ENCODE data around the gene C14orf119.

C14orf119 gene, protein sequence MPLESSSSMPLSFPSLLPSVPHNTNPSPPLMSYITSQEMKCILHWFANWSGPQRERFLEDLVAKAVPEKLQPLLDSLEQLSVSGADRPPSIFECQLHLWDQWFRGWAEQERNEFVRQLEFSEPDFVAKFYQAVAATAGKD

DNA sequence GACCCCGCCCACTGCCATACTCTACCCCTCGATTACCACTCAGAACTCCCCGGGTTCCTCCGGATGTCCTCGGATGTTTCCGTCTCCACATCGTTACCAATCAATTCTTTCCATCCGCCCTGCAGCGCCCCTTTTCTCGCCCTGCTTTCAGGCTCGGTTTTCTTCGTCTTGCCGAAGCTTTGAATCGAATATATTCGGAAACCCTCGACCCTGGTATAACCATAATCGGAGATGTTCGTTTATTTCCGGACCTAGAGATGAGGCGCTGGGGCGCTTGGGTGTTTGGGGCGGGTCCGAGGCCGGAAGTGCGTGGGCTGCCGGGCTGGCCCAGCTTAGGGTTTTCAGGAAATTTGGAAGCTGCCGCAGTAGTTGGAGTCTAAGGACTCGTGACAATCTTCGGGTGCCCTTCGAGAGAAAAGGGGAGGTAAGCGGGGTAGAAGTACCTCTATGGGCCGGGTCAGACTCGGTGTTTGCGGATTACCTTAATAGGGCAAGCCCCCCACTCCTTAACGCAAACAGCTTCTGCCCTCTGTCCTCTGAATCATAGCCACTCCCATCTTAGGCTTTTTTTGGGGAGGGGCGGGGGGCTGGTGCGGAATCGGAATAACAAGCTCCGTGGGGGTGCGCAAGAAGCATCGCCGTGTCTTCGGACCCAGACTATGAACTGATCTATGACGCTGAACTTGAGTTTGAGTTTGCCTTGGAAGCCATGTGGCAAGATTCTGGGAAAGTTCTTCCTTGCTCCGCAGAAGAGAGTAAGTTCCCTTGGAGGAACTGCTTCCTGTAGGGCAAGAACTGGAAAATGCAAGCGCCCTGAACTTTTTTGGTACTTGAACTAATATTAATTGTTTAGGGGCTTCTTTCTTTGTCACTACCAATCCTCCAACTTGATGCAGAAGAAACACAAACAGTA, at the start of gene C14orf119:
Gene C14orf119 (plus strand): TSS at position 310 of the 913 bp plus-strand sequence. CDS start 2,154 bp downstream, outside the sequence.
- DNase-seq (ENCODE audit: low read depth in 1 of 2, low spot score in 1 of 2), result peak; percentile 98 to 99

DNA sequence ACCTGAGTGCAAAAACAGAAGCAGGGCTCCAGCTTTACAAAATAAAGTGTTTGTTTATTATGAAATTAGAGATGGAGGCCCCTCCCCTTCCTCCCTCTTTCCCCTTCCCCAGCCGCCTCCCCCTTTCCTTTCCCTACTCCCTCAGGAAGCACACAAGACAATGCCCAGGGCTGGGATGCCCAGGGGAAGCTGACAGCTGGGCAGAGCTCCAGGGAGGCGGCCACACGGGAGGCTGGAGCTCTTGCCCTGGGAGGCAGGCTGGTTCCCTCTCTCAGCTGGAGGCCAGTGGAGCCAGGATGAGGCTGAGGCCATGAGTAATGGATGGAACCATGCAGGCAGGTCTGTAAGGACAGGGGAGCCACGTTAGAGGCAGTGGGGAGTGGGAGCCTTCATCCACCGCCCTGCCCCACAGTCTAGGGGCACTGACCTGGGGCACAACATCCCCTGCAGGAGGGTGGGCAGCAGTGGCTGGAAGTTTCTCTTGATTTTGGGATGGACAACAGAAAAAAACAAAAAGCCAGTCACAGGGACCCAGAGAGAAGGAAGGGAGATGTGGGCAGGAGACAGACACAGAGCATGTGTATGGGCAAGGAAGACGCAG, 48.2 kb upstream of the C14orf119 start:
- no peak for DNase-seq (ENCODE audit: low read depth in 1 of 2, low spot score in 1 of 2)

DNA sequence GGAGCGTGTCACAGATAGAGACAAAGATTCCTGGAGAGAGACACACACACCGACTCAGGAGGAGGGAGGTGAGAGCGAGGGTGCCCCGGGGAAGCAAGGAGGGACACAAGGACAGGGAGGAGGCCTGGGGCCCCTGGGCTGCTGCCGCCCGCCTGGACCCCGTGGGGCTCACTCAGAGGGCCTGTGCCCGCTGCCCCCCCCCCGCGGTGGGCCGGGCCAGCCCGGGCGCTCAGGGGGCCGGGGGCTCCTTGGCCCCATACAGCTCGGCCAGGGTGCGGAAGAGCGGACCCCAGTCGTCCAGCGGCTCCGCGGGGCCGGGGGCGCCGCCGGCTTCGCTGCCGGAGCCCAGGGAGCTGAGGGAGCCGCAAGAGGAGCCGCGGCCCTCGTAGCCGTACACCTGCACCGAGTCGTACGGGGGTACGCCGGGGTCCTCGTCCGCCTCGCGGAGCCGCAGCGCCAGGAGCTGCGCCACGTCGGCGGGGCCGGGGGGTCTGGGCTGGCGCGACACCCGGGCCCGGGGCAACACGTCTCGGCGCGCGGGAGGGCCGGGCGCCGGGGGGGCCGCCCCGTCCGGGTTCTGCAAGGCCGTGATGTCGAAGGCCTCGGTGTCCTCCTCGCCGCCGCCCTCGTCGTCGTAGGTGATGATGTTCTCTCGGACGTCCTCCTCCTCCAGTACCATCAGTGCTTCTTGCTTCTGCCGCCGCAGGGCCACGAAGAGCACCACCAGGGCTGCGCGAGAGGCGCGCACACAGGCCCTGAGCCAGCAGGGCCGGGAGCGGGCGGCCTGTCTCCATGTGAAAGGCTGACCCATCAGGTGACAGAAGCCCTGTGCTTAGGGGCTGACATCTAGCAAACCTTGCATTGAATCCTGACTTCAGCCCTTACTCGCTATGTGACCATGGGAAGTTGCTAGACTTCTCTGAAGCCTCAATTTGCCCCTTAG, 47.3 kb upstream of the C14orf119 start:
- no peak for DNase-seq (ENCODE audit: low read depth in 1 of 2, low spot score in 1 of 2)

DNA sequence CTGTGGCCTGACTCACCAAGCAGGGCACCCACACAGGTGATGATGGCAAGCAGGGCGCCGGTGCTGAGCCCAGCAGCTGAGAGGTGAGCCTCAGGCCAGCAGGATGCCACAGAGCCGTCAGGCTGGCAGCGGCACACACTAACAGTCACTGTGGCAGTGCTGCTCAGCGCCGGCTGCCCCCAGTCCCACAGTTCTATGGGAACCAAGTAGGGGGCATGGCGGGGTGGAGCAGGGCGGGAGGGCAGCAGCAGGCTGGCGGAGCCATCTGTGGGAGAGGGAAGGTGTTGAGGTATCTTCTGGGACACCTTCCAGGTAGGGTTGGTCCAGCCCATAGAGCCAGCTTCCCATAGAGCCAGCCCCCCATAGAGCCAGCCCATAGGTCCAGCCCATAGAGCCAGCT, 46.3 kb upstream of the C14orf119 start:
- no peak for DNase-seq (ENCODE audit: low read depth in 1 of 2, low spot score in 1 of 2)

DNA sequence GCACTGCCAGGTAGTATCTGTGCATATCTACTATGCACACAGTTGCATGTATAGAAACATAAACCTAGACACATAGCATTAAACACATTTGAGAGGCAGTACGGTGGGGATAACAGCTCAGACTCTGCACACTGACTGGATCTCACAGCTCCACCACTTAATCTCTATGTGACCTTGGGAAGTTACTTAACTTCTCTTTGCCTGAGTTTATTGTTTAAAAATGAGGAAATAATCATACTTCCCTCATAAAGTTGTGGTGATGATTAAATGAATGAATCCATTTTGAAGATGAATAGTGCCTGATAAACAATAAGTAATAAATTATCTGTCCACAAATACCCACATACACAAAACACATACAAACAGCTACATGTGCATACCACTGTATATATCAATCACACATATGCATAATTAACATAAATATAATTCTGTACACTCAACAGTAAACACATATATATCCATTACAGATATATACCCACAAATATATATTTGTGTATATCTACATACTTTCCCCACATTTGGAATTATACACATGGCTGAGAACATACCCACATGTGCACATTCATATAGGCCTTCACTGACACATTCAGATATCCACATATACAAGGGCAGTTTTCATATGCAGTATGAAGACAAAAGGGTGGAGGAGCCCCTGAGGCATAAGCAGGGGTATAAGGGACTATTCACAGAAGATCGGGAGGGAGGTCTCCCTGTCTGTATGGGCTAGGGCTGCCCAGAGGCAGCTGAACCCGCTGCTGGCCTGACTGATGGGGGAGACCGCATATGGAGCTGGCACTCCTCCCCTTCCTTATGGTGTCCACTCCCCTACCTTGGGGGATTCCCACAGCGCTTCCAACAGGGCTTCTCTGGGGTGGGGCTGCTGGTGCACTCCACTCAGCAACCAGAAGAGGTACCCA, 43.9 kb upstream of the C14orf119 start:
- DNase-seq (ENCODE audit: low read depth in 1 of 2, low spot score in 1 of 2), result no peak

DNA sequence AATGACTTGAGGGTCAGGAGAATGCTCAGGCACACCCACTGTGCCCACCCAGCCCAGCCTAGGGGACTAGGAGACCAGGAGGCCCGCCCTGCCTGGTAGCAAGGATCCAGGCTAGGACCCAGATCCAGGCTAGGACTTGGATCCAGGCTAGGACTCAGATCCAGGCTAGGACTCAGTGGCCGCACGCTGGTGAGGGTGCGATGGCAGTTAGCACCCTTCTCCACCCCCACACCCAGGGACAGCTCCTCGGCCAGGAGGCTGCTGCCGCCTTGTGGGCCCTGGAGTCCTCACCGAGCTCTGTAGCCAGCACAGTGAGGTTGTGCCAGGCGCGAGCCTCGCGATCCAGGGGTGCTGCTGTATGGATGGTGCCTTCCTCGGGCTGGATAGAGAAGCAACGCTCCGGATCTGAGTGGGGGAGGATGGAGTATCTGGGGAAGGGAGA, 43.1 kb upstream of the C14orf119 start:
- DNase-seq (ENCODE audit: low read depth in 1 of 2, low spot score in 1 of 2), result no peak

DNA sequence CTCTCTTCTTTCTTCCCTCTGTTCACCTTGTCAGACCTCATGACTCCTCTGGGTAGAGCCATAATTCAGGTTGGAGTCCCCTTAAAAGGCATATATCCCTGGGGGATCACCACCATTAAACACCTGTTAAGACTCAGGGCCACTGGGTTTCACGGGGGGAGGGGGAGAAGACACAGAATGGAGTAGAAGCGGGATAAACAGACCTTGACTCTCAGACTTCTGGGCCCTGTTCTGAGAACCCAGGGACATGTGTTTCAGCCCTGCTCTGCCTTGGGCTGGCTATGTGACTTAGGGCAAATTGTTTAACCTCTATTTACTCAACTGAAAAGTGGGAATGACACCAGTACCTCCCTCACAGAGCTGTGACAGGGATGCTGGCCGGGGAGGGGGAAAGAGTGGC, 42.6 kb upstream of the C14orf119 start:
- DNase-seq (ENCODE audit: low read depth in 1 of 2, low spot score in 1 of 2), result no peak

DNA sequence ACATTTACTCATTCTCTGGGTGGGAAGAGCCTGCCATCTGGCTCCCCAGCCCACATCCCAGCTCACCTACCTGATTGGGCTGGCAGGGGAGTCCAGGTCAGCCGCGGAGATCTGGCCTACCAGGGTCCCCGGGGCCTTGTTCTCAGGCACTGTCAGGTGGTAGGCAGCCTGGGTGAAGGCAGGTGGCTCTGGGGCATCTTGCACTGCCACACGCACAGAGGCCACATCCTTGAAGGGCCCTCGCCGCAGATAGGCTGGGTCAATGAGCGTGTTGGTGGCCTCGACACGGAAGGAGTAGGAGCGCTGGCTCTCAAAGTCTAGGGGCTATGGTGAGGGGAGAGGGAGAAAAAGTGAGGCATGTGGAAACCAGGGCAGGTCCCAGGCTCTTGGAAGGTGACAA, 41.9 kb upstream of the C14orf119 start:
- DNase-seq (ENCODE audit: low read depth in 1 of 2, low spot score in 1 of 2), result no peak

DNA sequence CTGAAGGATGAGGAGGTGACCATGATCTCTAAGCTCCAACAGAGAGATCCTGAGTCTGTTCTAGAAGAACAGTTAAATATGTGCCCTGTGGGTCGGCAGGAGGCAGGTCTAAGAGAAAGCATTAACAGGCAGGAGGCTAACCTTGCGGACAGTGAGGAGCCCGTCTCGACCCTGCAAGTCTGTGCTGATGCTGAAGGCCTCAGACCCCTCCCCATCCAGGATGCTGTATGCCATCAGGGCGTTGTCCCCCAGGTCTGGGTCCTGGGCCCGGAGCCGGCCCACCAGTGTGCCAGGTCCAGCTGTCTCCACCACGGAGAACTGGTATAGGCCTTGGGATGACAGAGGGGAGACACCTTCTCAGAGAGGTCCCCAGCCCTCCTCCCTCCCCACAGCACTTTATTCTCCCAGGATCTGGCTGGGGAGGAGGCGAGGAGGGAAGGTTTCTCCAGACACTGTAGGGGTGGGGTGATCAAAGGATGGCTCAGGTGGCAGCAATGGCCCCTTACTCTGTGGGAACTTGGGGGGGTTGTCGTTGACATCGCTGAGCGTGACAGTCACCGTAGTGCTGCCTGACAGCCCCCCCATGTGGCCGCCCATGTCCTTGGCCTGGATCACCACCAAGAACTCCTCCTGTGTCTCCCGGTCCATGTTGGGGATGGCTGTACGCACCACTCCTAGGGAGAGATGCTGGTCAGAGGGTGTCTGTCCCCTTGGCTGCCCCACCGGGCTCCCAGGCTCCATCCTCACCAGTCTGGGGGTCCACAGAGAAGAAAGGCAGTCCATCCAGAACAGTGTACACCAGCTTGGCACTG, 41.1 kb upstream of the C14orf119 start:
- no peak for DNase-seq (ENCODE audit: low read depth in 1 of 2, low spot score in 1 of 2)

DNA sequence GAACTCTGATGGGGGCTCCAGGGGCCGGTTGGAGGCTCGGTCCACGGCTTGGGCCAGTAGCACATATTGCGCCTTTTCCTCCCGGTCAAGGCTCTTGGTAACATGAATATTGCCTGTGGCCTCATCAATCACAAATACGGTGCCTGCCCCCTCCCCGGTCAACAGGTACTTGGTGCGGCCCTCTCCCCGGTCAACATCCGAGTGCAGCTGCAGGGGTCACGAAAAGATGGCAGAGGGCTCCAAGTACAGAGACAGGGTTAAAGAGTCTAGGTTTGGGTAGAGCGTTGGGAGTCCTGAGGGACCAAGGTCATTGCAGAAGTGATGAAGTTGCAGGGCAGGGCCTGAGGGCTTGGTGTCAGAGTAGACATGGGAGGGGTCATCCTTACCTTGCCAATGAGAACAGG, 40.2 kb upstream of the C14orf119 start:
- no peak for DNase-seq (ENCODE audit: low read depth in 1 of 2, low spot score in 1 of 2)

DNA sequence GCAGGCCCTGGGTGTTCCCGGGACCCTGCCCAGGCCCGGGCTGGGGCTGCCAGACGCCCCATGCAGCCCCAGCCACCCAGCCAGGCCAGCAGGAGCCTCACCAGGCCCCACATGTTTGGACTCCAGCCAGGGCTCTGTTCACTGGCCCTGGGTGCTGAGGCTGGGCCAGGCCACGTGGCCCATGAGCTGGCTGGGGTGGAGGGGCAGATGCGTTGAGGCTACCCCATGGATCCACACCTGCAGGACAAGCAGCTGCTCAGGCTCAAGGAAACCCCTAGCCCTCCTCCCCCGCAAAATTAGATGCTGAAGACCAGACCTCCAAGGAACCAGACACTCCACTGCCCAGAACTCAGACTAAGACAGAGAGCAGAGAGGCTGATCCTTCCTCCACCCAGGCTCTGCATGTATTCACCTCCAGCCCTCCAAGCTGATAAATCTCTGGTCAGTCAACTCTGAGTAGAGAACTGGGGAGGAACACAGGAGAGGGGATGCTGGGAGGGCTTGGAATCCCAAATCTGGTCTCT, 39.6 kb upstream of the C14orf119 start:
- DNase-seq (ENCODE audit: low read depth in 1 of 2, low spot score in 1 of 2), result no peak

DNA sequence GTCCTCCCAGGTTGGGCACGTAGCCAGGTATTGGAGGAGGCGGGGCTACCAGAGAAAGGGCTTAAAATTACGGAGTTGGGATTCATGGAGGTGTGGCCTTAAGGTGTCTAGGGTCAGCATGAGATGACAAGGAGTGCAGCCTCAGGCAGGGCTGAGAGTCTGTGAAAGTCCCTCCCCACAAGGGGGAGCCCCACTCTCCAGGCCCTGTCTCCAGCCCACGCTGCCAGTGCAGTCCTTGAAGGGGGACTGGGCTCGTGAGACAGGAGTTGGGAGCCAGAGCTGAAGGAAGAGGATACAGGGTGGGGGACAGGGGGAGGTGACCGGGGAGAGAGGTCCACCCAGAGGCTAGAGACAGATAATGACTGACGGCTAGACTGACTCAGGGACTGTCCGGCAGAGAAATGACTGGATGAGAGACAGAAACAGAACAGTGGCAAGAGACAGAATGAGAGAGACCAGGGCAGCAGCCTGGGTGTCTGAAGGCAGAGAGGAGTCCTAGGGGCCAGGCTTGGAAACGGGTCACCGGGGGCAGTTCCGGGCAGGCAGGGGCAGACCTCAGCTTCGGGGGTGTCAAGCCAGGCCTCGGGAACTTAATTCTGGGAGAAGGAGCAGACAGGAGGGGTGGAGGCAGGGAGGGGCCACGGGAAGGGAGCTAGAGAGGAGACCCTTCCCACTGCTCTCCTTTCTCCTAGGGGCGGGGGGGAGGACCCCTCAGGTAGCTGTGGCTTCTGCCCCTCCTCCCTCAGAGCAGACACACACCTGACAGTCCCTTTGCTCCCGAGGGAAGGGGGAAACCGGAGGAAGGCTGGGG, 39.0 kb upstream of the C14orf119 start:
- DNase-seq (ENCODE audit: low read depth in 1 of 2, low spot score in 1 of 2), result peak; percentile 42 to 51

DNA sequence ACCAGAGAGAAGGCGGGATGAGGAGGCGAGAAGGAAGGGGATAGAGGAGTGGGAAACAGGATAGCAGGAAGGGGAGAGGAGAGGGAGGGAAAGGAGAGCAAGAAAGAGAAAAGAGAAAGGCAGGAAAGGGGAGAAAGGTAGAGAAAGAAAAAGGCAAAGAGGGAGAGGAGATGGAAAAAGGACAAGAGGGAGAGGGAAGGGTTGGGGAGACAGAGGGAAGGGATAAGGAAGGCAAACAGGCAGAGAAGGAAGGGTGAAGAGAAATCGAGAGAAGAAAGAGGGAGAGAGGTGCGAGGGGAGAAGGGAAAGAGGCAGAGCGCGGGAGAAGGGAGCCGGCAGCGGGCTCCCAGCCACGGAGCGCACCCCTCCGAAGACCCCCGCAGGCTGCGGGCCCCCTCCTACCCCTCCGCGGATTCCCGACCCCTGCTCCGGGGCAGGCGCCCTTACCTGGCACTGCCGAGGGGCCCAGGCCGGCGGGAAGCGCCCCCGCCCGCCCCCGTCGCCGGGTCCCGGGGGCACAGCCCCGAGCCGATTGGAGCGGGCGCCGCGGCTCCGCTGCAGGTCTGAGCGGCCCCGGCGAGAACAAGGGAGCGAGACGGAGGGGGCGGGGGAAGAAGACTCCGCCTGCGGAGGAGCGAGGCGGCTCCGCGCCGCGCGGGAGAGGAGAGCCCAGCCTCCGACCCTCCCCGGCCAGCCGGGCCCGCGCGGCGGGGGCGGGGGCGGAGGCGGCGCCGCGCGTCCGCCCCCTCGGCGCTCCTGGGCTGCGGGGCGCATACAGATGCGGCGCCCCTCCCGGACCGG, 38.1 kb upstream of the C14orf119 start, which contains the start of gene CDH24:
Gene CDH24 (minus strand): TSS at position 565 of the 801 bp plus-strand sequence. CDS start 1,787 bp downstream, outside the sequence.
- peak; percentile 31 to 54 for DNase-seq (ENCODE audit: low read depth in 1 of 2, low spot score in 1 of 2)

DNA sequence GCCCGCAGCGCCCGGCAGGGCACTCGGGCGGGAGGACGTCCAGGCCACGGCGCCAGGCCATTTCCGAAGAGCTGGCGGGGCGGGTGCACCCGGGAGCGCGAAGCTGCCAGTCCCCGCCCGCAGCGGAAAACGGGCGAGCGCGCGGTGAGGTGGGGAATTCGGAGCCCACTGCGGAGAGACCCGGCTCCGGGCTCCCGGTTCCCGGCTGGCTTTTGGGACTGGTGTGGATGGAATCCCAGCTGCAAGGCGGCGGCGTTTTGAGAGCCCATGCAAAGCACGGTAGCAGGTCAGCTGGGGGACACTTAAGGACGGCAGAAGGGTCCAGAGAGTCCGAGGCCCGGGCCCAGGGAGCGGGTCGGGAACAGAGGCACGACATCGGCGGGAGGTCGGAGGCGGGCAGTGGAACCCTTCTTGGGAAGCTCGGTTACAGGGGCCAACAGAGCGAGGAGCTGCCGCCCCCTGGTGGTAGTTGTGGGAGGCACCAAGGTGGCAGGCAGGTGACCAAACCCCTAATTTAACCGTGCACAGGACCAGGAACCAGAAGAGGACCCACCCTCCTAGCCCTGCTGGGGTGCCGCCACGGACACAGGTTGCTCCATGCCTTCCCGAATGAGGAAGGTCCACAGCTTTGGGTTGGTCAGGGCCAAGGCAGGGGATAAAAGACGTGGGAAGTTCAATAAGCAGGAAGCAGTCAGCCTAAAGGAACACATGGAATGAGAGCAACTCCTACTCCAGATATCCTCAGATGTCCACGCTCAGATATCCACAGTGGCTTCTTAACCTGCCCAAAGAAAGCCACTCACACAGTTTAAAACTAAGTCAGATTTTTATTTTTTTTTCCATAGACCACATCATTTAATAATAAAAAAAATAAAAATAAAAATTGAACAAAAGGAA, 37.3 kb upstream of the C14orf119 start:
- DNase-seq (ENCODE audit: low read depth in 1 of 2, low spot score in 1 of 2), result peak; percentile 75 to 80

DNA sequence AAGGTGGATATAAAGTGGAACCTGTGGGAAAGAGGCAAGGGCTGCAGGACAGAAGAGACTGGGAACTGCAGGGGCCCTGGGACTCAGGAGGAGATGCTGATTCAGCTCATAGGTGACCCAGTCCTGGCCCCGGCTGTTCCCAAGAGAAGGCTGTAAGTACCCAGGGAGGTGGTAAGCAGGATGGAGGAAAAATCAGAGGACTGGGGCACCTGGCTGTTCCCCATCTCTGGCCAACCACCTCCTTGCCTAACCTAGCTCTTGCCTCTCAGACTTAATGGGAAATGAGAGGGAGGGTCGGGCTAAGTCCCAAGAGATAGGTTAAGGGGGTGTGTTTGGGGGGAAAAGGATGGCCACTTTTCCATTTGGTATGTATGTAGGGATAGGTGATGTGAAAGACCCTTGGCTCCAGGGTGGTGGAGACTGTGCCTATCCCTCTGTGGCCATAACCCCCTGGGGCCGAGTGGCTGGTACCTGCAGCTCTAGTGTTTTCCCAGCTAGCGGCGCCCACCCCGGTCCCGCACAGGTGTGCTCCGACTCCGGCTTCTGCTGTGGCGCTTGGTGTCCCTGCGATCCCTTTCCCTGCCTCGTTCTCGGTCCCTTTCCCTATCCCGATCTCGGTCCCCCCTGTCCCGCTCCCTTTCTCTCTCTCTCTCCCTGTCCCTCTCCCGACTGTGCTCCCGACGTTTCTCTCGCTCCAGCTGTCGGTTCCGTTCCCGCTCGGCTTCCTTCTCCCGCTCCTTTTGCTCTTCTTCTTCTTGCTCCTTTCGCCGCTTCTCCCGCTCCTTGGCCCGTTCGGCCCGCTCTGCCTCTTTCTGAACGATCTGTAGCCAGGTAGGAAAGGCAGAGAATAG, 36.4 kb upstream of the C14orf119 start:
- no peak for DNase-seq (ENCODE audit: low read depth in 1 of 2, low spot score in 1 of 2)
